Left forelimb (tissue), 1 donor: ENCODE measurements around the gene EPS15.
"Not testable (repeated sequence)": the region's sequence is repeated elsewhere in the genome, so short reads cannot be mapped to it uniquely, and the experiment has no call there.

Experiments
- DNase-seq: peaks from one replicate; pipeline ENCODE4 v3.0.0-alpha.2; 2018; ENCODE audit warnings: low spot score

Gene EPS15

GRCh38 chr1:51423073-51423821 lies 95.8 kb downstream of the EPS15 start:
- DNase-seq = no peak

GRCh38 chr1:51422367-51423072 lies 96.5 kb downstream of the EPS15 start:
- no peak for DNase-seq

- DNase-seq = no peak
Measured at GRCh38 chr1:51421964-51422363, 97.1 kb downstream of the EPS15 start.

GRCh38 chr1:51420867-51421627 lies 98.0 kb downstream of the EPS15 start:
- no peak for DNase-seq

- DNase-seq = no peak
Measured at GRCh38 chr1:51418384-51418959, 100.6 kb downstream of the EPS15 start.

- no peak for DNase-seq
Measured at GRCh38 chr1:51417496-51418383, 101.3 kb downstream of the EPS15 start.

- DNase-seq = no peak
Measured at GRCh38 chr1:51416910-51417309, 102.2 kb downstream of the EPS15 start.

GRCh38 chr1:51415963-51416362 lies 103.1 kb downstream of the EPS15 start:
- no peak for DNase-seq

GRCh38 chr1:51414811-51415210 lies 104.3 kb downstream of the EPS15 start:
- no peak for DNase-seq

- DNase-seq = not testable (repeated sequence)
Measured at GRCh38 chr1:51411820-51412219, 107.2 kb downstream of the EPS15 start.

- DNase-seq = no peak
Measured at GRCh38 chr1:51410568-51411460, 108.3 kb downstream of the EPS15 start.

GRCh38 chr1:51409755-51410541 lies 109.1 kb downstream of the EPS15 start:
- not testable (repeated sequence) for DNase-seq

- DNase-seq = no peak
Measured at GRCh38 chr1:51392241-51392640, 126.8 kb downstream of the EPS15 start.

GRCh38 chr1:51390641-51391040 lies 128.4 kb downstream of the EPS15 start:
- not testable (repeated sequence) for DNase-seq

GRCh38 chr1:51387288-51387687 lies 131.8 kb downstream of the EPS15 start:
- not testable (repeated sequence) for DNase-seq

GRCh38 chr1:51386259-51386658 lies 132.8 kb downstream of the EPS15 start:
- not testable (repeated sequence) for DNase-seq

- DNase-seq = no peak
Measured at GRCh38 chr1:51385776-51386175, 133.3 kb downstream of the EPS15 start.

GRCh38 chr1:51381964-51382363 lies 137.1 kb downstream of the EPS15 start:
- DNase-seq = no peak

- DNase-seq = no peak
Measured at GRCh38 chr1:51380936-51381335, 138.1 kb downstream of the EPS15 start.
